ENCODE results near the gene FXYD4.
A peak's percentile ranks its signal among the peaks of the same experiment; 100 is the strongest.

FXYD4 gene

DNA sequence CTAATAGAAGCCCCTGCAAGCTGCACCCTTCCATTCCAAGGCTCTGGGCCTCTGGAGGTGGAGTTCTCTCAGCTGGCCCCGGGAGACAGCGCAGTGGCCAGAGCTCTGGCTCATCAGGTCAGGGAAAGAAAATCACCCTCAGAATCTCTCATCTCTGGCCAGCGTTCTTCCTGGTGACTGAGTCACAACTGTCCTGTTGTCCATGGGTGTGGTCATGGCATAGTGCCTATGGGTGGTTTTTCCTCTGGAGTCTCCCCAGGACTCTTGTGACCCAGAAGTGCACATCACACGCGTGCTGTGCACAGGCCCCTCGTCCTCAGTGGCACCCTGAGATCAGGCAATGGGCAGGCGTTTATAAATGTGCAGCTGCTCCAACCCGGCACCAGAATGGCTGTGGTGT is 27.4 kb upstream of the FXYD4 start:
- no peak for DNase-seq (ENCODE audit: low read depth, low spot score)

DNA sequence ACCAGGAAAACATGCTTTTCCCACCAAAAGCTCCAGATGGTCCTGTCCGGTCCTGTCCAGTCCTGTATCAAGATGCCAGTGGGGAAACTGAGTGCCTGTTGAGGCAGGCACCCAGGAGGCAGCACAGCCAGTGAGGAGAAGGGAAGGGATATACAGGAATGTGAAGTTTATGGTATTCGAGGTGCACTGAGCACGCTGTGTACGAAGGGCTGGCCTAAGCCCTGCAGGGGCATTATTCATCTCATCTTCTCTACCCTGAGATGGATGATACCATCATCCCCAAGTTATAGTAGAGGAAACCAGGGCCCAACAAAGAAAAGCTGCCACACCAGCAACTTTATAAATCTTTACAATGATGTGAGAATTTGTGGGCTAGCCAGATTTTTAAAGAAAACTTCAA is 23.4 kb upstream of the FXYD4 start:
- DNase-seq (ENCODE audit: low read depth, low spot score): no peak

DNA sequence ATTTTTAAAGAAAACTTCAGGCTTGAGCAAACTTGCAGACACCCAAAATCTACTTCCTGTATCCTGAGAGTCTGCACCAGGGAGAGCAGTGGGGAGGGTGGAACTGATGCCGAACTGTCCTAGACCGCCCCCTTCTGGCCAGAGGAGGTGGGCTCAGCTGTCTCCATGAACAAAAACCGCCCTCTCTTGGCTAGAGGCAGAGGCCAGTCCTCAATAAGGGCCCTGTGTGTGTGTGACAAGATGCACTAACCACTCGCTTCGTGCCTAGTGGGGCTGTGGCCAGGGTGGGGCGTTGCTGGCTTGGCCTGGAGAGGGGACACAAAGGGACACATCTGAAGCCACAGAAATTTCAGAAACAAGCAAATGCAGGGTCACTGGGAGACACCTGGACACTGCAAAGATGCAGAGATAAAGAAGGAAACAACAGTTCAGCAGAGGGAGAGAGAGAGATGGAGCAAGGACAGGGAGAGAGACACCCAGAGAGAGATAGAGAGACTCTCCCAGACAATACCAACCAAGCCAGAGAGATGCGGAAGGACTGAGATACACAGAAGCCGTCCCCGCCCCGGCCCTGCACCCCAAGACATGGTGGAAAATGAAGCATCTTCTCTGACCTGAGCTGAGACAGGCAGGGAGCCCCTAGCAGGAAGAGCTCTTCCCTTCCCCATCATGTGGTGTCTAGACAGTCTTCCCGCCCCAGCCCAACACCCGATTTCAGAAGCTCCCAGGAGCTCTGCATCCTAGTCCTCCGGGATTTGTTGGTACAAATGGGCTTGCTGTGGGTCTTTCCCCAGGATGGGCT is 22.7 kb upstream of the FXYD4 start:
- DNase-seq (ENCODE audit: low read depth, low spot score): peak; percentile 60

DNA sequence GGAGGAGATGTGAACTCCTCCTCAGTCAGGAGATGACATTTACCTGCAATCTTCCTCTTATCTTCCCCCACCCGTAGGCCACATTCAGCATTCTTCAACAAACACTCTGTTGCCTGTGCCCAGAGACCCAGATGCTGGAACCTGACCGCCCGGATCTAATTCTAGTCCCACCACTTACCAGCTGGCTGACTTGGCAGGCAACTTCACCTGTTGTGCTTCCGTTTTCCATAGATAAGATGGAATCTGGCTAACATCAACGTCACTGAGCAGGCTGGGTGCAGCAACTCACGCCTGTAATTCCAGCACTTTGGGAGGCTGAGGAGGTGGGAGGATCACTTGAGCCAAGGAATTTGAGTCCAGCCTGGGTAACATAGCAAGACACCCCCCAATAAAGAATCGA is 21.3 kb upstream of the FXYD4 start:
- DNase-seq (ENCODE audit: low read depth, low spot score): no peak

DNA sequence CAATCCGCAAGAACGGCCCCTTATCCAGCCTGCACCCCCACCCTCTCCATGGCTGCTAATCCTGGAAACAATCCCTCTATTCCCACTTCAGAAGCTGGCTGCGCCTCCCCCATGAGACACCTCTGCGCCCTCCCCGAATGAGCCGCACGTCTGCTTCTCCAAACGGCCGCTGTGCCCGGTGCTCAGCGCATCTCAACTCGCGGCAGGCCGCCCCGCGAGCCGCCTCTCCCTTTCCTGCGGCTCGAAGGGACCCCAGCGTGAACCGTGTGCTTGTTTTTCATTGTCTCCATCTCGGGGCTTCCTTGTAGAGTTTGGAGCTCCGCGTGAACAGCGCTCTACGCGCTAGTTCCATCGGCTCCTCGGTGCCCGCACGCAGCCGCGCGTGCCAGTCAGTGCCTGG is 20.8 kb upstream of the FXYD4 start:
- DNase-seq (ENCODE audit: low read depth, low spot score): no peak

DNA sequence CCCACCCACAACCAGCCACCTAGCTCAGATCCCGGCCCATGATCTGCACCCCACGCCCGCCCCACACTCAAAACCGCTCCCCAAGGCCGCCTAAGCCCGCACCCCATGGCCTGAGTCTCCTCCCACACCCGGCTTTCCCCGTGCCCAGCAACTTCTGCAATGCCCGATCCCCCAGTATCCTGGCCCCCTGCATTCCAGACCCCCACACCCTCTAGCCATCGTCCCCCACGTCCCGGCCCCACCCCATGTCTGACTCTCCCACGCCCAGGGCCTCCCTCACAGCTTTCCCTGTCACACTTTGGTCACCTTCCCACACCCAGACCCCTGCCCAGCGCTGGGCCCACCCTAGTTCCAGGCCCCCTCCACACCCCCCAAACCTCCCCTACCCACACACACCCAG is 20.1 kb upstream of the FXYD4 start:
- DNase-seq (ENCODE audit: low read depth, low spot score): no peak

DNA sequence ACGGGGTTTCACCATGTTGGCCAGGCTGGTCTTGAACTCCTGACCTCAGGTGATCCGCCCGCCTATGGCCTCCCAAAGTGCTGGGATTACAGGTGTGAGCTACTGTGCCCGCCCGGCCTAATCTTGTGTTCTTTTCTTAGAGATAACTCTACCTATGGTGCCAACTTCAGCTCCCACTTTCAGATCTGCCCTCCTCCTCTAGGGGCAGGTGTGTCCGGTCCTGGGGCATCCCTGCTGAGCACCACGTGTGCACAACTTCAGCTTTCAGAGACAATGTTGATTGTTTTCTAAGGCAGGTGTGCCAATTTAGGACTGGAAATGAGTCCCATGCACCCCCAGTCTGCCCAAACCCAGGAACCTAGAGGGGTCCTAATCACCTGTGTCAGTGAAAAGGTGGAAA is 18.5 kb upstream of the FXYD4 start:
- no peak for DNase-seq (ENCODE audit: low read depth, low spot score)

DNA sequence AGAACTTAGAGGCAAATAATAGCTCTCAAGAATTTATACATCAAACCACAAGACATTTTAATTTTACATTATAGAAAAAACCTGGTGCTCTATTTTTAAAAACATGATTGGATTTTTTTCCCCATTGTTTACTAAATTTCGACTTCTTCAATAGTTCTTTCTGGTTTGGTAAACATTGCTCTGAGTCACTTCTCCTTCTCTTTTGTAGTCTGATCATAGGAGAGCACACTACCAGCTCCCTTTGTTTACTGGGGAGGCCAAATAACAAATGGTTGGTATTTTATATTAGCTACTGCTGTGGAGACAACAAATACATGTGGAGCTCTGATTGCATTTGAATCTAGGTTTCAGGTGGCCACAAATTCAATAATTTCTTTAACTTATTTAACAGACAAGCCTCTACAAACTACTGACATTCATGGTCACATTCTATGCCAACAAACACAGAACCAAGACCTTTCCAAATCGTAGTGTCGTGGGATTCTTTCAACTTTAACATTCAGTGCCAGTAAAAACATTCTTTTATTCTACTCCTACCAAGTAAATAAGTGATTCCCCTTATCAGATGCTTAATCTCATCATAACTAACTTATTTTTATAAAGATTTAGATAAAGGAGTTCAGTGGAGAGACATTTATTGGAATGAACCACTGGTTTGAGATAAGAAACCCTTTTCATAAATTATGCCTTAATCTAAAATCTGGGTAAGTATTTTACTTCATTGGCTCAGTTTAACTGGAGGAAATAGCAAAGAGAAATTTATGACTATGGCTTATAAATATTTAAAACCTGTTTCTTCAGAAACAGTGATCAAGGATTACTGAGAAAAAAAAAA is 17.7 kb upstream of the FXYD4 start:
- DNase-seq (ENCODE audit: low read depth, low spot score): no peak

DNA sequence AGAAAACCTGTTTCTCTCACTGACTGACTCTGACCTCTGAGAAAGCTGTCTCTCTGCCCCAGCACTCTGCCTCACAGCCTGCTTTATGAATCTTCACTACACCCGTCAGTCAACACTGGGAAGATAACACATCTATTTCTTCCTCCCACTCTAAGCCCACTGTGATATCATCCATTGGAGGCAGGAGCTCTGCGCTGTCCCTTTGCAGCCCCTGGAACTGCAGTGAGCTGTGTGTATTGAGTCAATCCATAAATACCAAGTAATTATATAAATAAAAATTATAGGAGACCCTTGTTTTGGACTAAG is 17.2 kb upstream of the FXYD4 start:
- no peak for DNase-seq (ENCODE audit: low read depth, low spot score)

DNA sequence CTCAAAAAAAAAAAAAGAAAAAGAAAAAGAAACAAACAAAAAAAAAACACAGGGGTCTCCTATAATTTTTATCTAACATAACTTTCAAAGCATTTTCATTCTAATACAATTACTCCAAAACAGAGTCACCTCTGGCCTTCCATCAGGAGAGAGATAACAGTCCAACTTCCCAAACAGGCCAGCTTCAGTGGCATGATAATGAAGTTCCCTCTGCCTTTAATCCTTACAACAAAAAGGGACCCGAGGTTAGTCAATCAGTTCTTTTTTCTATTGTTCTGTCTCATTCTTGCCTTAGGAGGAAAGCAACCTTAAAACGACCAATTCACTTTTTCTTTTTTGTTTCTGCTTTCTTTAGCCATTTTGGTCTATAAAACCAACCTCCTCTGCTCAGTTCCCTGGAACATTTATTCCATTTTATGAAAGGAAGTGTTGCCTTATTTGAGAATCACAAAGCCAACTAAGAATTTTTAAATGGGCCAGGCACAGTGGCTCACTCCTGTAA is 16.5 kb upstream of the FXYD4 start:
- DNase-seq (ENCODE audit: low read depth, low spot score): no peak

DNA sequence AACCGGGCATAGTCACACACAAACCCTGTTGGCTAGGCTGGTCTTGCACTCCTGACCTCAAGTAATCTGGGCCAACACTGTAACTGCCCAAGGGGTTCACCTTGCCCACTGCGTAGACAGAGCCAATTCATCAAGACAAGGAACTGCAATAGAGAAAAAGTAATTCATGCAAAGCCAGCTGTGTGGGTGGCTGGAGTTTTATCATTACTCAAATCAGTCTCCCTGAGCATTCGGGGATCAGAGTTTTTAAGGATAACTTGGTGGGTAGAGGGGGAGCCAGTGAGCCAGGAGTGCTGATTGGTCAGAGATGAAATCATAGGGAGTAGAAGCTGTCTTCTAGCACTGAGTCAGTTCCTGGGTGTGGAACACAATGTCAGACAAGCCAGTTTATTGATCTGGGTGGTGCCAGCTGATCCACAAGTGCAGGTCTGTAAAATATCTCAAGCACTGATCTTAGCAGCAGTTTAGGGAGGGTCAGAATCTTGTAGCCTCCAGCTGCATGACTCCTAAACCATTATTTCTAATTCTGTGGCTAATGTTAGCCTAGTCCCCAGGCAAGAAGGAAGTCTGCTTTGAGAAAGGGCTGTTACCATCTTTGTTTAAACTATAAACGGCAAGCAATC is 15.6 kb upstream of the FXYD4 start:
- no peak for DNase-seq (ENCODE audit: low read depth, low spot score)

DNA sequence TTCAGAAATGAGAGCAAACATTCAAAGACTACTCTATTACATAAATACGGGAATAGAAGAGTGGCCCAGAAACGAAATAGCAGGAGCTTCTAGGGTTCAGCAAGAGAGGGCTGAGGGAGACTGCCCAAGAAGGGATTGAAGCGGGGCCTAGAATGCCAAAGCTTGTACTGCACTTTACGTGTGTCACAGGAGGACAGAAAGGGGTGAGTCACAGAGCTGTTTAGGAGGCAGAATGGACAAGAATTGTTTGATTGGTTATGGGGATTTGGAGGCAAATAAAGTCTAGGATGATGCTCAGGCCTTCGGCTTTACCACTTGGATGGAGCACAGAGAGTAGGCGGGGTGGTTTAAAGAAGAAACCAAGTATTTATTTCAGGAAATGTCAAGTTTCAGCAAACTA is 11.3 kb upstream of the FXYD4 start:
- DNase-seq (ENCODE audit: low read depth, low spot score): no peak

DNA sequence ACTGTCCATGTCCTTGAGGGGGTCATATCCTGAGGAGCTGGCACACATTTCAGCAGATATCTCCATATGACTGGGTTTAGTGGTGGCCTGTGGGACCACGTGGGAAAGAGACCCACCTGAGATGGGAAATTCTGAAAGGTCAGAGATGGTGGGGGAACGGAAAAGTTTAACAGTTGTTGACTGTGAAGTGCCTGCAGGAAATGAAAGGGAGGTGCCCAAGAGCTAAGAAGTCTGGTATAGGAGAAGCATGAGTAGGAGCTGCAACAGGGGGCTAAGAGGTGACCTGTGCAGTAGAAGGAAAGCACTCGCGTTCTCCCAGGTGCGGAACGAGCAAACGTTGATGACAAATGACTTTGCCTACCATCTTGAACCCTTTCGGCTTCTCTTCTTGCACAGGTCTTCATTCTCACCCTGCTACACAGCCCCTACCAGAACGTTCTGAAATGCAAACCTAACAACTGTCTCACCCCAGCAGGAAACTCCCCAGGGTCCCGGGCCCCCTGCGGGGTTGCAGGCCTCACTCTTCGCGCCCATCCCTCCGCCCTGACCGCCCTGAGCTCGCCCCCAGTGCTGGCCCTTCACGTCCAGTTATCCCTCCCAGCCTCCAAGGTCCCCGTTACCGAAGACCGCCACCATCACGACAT is 9.8 kb upstream of the FXYD4 start:
- no peak for DNase-seq (ENCODE audit: low read depth, low spot score)

DNA sequence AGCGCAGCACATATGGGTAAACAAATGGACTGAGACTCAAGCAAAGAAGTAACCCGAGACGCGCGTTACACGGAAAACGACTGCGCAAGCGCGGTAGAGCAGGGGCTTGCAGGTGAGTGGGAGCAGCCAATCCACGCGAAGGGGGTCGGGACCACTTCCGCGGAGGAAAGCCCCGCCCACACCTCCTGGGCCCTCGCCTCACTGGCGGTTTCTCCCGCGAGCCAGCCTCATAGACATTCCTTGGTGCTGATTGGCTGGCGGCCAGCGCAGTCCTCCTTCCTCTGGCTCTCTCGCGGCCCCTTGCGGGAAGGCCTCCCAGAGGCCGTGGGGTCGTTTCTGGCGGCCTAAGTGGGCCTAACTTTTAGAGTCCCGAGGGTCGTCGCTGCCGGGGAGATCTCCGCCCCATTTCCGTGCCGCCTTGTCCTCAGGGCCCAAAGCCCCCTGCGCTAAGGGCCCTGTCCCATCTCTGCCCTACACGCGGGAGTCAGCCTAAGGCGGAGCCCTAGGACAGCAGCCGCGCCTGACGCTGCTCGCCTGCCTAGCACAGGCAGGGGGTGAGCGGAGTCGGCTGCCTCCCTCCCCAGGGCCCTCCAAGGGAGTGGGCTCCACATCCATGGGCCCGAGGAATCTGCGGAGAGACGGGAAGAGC is 9.1 kb upstream of the FXYD4 start:
- DNase-seq (ENCODE audit: low read depth, low spot score): peak; percentile 92

DNA sequence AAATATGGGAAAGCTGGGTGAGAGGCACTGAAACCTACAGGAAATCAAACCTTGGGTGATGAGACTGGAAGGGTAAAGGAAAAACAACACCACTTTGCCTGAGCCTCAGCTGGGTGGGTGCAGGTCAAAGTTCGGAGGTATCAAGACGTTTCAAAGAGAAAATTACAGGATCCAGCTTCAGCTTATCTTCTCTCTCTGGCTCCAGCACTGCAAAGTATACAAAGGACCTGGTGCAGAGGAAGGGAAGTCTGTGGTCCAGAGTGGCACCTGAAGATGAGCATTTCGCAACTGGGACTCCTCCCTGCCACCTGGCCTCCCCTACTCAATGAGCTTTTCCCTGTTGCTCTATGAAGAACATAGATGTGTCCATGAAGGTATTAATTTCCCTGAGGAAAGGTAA is 6.4 kb upstream of the FXYD4 start:
- DNase-seq (ENCODE audit: low read depth, low spot score): no peak

DNA sequence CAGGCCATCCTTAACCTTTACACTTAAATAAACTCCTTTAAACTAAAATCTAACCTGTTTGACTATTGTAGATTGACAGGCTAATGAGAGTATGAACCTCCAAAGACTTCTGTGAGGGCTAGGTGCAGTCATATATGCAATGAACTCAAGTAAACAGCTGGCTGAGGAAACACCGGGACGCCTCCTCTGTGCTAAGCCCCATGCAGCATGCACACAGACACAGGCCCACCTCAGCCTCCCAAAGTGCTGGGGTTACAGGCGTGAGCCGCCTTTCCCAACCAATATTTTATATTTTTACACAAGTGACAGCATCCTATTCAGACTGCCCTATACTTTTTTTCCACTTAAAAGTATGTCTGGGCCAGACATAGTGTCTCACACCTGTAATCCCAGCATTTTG is 1.5 kb upstream of the FXYD4 start:
- no peak for DNase-seq (ENCODE audit: low read depth, low spot score)

DNA sequence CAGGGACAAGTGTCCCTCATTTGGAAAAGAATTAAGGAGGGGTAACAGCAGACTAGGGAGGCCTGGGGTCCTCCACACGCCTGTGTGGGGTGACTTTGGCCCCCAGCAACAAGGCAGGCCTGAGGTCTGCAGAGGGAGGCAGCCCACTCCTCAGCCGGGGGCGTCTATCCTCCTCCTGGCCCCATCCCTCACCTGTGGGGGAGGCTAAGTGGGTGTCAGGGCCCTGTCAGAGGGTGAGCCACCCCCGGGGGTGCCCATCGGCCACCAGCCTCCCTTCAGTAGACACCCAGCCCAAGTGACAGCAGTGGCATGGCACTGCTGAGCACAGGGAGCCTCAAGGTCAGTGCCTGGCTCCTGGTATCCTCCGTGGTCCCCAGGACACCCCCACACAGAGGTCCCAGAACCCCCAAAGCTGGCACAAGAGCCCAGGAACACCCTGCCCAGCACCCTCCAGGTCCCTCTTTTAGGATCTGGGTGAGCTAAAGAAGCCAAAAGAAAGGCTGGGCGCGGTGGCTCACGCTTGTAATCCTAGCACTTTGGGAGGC is 693 bp upstream of the FXYD4 start:
- no peak for DNase-seq (ENCODE audit: low read depth, low spot score)

DNA sequence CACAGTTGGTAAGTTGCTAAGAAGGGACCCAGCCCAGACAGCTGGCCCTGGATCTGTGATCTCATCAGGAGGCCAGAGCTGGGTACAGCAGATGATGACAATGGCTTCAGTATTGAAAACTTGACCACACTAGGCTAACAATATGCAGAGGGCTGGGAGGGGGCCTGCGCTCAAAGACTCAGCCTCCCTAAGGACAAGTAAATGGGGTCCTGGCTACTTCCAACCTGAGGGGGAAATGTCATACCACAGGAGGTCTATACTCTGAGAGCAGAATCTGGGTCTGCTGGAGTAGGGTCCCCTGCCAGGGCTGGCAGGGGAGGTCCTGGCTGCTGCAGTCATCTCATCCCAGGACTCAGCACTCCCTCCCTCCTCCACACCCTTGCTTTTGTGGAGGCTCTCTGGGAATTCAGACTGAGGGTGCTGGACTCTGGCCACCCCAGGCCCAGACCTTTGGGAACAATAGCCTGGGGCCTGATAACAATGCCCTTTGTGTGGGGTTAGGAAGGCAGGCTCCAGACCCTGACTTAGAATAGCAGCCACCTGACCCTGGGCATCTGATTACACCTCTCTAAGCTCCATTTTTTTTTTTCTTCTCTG is 1.4 kb downstream of the FXYD4 start:
- DNase-seq (ENCODE audit: low read depth, low spot score): no peak

DNA sequence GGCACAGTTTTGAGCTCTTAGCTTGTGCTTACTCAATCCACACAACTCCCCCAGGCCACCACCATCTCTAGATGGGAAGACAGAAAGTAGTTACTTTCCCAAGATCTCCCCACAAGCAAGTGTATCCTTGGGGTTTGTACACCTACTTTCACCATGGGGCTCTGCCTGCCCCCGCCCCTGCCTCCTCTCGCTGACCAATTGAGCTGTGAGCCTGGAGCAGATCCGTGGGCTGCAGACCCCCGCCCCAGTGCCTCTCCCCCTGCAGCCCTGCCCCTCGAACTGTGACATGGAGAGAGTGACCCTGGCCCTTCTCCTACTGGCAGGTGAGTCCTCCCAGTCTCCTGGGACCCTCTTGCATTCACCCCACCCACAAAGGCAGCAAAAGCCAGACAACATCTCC is 2.0 kb downstream of the FXYD4 start:
- DNase-seq (ENCODE audit: low read depth, low spot score): no peak

DNA sequence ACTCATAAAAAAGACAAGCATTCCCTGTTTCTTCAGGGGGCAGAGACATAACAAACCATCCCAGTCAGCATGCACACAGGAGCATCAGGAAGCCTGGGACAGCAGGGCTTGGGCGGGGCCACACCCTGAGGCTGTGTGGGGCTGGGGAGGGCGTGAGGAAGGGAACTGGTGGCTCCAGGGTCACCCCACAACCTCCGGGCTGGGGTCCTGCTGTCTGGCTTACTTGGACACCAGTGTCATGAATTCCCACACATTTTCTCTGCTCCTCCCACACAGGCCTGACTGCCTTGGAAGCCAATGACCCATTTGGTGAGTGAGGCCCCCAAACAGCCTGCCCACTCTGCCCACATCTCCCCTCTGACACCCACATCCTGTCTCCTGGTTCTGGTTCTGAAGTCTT is 2.8 kb downstream of the FXYD4 start:
- DNase-seq (ENCODE audit: low read depth, low spot score): no peak

DNA sequence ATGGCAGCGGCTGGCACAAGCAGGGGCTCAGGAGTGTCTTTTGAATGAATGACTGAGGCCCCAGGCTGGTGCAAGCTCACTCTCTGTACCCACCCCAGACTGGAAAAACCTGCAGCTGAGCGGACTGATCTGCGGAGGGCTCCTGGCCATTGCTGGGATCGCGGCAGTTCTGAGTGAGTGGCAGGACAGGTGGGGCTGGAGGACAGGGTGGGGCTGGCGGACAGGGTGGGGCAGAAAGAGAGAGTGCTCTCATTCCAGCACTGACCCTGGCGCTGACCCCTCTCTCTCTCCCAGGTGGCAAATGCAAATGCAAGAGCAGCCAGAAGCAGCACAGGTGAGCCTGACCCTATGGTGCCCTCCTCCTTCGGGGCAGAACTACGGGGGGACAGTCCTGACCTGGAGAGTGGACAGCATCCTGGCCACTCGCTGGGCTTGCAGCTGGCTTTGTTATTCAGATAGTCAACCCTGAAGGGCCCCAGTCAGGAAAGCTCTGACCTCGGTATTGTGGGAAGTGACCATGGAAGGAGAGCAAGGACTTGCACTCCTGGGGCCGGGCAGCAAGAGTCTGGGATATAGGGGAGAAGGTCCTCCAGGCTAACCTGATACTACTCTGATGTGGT is 4.1 kb downstream of the FXYD4 start:
- DNase-seq (ENCODE audit: low read depth, low spot score): no peak

Measured in activated CD4-positive, CD25-positive, alpha-beta regulatory T cell treated with anti-CD3 and anti-CD28 coated beads, Interleukin-2, amount 50 U/mL, for 16 hours (primary cell).